Right forelimb (tissue), 1 donor: ENCODE results near the gene C9orf72.

Source experiments
- DNase-seq: peaks from one replicate; pipeline ENCODE4 v3.0.0-alpha.2; 2018

The C9orf72 gene

GRCh38 chr9:27573634-27574590 lies 631 bp upstream of the C9orf72 start:
- peak; percentile 90 for DNase-seq

GRCh38 chr9:27572566-27572917 lies 739 bp downstream of the C9orf72 start:
- DNase-seq: no peak

GRCh38 chr9:27572061-27572460 lies 1.2 kb downstream of the C9orf72 start:
- no peak for DNase-seq

GRCh38 chr9:27571011-27571410 lies 2.3 kb downstream of the C9orf72 start:
- DNase-seq: no peak

GRCh38 chr9:27569406-27569805 lies 3.9 kb downstream of the C9orf72 start:
- DNase-seq: no peak

GRCh38 chr9:27566118-27566517 lies 7.2 kb downstream of the C9orf72 start:
- DNase-seq: no peak

GRCh38 chr9:27565696-27566095 lies 7.6 kb downstream of the C9orf72 start:
- DNase-seq: no peak

GRCh38 chr9:27564670-27565069 lies 8.6 kb downstream of the C9orf72 start:
- no peak for DNase-seq

- DNase-seq: no peak
Measured at GRCh38 chr9:27563738-27564430, 9.4 kb downstream of the C9orf72 start.

- DNase-seq: no peak
Measured at GRCh38 chr9:27561685-27562084, 11.6 kb downstream of the C9orf72 start.

GRCh38 chr9:27560457-27560856 lies 12.8 kb downstream of the C9orf72 start:
- no peak for DNase-seq

GRCh38 chr9:27558307-27558706 lies 15.0 kb downstream of the C9orf72 start:
- DNase-seq: no peak

GRCh38 chr9:27556470-27556869 lies 16.8 kb downstream of the C9orf72 start:
- DNase-seq: no peak

GRCh38 chr9:27554712-27555111 lies 18.6 kb downstream of the C9orf72 start:
- DNase-seq: no peak

- DNase-seq: no peak
Measured at GRCh38 chr9:27549196-27549755, 24.0 kb downstream of the C9orf72 start.

GRCh38 chr9:27548055-27548741 lies 25.1 kb downstream of the C9orf72 start:
- no peak for DNase-seq

GRCh38 chr9:27545471-27545870 lies 27.8 kb downstream of the C9orf72 start:
- no peak for DNase-seq

GRCh38 chr9:27542508-27542907 lies 30.8 kb downstream of the C9orf72 start:
- no peak for DNase-seq

- DNase-seq: no peak
Measured at GRCh38 chr9:27541740-27542139, 31.5 kb downstream of the C9orf72 start.

- DNase-seq: no peak
Measured at GRCh38 chr9:27540502-27540901, 32.8 kb downstream of the C9orf72 start.

GRCh38 chr9:27539479-27540441 lies 33.5 kb downstream of the C9orf72 start:
- DNase-seq: no peak

- DNase-seq: no peak
Measured at GRCh38 chr9:27538647-27539046, 34.6 kb downstream of the C9orf72 start.
